Superior temporal gyrus (tissue), 1 donor: ENCODE data around the gene ZNF595.
"Not testable (repeated sequence)": the region's sequence is repeated elsewhere in the genome, so short reads cannot be mapped to it uniquely, and the experiment has no call there.

ENCODE experiments used
- DNase-seq: peaks from one replicate; pipeline ENCODE4 v3.0.0-alpha.2; 2016; ENCODE audit errors: extremely low spot score

The ZNF595 gene

DNA sequence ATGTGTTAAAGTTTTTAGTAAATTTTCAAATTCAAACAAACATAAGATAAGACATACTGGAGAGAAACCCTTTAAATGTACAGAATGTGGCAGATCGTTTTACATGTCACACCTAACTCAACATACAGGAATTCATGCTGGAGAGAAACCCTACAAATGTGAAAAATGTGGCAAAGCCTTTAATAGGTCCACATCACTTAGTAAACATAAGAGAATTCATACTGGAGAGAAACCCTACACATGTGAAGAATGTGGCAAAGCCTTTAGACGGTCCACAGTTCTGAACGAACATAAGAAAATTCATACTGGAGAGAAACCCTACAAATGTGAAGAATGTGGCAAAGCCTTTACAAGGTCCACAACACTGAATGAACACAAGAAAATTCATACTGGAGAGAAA lies 32.8 kb downstream of the ZNF595 start:
- DNase-seq, result no peak

DNA sequence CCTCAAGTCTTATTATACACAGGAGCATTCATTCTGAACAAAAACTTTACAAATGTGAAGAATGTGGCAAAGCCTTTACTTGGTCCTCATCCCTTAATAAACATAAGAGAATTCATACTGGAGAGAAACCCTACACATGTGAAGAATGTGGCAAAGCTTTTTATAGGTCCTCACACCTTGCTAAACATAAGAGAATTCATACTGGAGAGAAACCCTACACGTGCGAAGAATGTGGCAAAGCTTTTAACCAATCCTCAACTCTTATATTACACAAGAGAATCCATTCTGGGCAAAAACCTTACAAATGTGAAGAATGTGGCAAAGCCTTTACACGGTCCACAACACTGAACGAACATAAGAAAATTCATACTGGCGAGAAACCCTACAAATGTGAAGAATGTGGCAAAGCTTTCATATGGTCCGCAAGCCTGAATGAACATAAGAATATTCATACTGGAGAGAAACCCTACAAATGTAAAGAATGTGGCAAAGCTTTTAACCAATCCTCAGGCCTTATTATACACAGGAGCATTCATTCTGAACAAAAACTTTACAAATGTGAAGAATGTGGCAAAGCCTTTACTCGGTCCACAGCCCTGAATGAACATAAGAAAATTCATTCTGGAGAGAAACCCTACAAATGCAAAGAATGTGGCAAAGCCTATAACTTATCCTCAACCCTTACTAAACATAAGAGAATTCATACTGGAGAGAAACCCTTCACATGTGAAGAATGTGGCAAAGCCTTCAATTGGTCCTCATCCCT lies 33.6 kb downstream of the ZNF595 start:
- not testable (repeated sequence) for DNase-seq

DNA sequence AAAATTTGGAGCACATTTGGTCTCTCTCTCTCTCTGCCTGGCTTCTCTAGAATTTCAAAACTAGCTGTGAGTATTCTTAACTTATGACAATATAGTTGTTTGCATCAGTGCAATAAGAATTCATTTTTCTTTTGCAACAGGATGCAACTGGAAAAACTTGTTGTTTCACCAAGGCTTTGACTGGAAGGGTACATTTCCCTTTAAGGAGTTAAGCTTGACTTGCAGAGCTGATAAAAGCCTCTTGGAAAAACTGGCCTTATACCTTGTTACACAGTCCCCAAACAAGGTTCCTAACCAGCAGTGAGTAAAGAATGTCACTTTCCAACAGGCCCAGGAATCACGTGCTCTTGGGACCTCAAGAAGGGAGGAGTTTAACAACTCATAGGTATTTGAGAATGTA lies 45.3 kb downstream of the ZNF595 start:
- DNase-seq, result no peak

DNA sequence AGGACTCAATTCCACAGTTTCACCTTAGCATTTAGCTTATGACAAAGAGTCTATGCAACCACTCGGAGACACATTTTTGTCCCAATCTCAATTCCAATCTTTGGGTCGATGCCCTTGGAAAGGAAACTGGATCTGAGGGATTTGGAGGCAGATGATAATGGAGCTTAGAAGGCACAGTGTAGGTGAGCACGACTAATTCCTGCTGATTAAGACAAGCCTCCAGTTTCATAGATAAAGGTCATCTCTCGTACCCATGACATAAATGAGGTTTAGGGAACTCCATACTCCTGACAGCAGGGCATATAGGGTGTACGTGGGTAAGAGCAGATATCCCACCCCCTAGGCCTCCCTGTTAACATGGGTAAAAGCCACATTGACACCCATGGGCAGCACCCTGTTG lies 46.7 kb downstream of the ZNF595 start:
- DNase-seq, result no peak

DNA sequence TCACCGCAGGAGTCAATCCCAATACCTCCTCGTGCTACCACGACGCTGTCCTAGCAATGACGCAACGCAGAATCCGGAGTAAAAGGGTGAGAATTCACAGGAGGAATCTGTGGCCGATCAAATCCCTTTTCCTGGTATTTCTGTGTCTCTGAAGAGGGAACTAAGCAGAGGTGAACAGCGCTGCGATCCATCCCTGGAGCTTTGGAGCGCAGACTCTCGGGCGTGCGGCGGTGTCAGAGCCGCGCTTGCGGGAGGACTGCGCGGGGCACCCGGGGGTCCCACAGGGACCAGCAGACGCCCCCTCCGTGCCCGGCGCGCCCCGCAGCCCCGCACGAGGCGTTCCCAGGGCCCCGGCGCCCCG lies 53.9 kb downstream of the ZNF595 start:
- no peak for DNase-seq

DNA sequence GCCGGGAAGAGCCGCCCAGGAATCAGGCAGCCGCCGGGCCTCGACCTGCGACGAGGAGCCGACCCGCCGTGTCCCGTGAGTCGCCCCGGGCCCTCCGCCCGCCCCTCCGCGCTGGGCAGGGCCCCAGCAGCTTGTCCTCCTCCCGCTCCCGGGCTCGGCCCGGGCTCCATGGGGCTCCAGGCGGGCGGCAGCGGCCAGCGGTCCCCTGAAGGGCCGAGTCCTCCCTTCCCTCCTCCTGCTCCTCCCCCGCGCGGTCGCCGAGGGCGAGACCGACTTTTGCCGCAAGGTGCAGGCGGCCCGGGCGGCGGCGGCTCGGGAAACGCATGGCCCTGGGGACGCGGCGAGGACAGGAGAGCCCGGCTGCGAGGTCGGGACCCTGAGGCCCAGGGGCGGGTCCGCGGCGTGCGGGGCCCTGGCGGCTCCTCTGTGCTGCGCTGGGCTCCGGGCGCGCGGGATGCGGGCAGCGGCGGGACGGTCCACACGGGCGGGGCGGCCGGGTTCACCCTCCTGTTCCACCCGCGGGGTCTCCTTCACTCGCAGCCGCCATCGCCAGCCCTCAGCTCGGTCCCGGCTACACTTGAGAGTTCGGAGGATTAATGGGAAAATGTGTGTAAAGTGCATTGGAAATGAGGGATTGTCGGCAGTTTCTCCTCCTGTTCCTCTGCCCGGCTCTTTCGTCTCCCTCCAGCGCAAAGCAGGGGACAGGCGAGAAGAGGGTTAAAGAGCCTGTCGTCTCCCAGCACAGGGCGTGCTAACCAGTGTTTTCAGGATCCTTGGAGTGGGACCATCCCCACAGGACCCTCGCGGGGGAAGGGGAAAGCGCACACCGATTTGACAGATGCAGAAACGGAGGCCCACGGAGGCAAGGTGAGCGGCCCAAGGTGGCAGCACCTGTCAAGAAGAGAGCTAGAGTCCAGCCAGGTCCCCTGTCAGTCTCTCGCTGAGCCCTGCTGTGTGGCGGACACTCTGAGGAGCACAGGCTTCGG lies 54.6 kb downstream of the ZNF595 start:
- DNase-seq, result no peak

DNA sequence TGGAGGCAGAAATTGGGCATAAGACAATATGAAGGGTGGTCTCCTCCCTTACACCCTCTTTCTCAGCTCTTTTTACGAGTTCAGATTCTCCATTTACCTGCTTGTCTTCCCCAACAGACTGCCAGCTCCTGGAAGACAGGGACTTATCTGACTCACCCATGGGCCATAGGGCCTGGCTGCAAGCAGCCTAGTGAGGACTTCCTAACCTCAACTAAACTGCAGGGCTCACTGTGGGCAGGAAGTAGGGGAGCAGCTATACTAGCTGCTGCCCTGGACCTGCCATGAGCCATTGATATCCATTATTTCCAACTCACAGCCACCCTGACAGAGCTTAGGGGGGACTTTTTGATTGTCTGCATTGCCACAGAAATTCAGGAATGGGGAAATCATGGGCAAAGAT lies 59.6 kb downstream of the ZNF595 start:
- no peak for DNase-seq

DNA sequence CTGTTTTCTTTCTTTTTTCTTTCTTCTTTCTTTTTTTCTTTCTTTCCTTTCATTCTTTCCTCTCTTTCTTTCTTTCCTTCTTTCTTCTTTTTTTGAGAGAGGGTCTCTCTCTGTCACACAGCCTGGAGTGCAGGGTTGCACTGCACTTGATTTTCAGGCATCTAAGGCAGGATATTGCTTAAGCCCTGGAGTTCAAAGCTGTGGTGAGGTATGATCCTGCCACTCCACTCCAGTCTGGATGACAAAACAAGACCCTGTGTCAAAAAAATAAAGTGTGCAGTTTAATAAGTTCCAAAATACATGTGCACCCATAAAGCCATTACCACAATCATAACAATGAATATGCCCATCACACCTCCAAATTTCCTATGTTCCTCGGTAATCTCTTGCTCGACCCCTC lies 60.6 kb downstream of the ZNF595 start:
- DNase-seq, result no peak

DNA sequence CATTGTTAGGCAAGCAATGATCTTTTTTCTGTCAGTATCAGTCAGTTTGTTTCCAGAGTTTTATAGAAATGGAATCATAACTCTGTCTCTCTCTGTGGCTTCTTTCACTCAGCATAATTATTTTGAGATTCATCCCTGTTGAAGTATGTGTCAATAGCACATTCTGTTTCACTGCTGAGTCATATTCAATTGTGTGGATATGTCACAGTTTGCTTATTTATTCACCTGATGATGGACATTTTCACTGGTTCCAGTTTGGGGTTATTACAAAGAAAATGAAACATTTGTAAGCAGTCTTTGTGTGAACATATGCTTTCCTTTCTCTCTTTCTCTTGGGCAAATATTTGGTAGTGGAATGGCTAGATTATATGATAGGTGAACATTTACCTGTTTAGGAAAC lies 61.0 kb downstream of the ZNF595 start:
- no peak for DNase-seq

DNA sequence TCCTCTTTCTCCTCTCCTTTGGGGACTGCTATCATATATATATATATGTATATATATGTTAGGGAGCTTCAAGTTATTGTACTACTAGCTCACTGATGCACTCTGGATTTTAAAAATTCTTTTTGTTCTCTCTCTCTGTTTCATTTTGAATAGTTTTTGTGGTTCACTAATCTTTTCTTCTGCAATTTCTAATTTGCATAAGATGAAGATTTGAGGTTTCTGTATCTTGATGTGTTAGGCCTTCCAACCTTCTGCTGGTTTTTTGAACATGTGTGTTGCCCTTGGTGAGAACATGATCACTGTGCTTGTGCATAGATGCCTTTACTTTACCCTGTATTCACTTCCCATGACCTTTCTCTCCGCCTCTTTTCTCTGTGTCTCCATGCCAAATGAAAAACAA lies 63.4 kb downstream of the ZNF595 start:
- DNase-seq, result no peak

DNA sequence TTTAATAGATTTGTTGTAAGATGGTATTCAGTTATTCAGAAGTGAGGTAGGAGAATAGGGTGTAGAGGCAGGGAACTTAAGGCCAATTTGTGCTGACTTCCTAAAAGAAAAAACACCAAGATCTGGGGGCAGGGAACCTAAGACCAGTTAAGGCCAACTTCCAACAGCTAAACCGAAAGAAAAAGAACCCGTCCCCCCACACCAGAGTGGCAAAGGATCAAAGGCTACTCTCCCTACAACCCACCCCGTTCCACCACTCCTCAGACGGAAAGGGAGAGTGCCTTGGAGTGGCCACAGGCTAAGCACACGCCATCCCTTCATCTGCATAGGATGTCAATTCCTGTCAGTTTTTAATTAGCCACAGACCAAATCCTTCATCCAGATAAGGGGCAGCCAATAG lies 67.5 kb downstream of the ZNF595 start:
- no peak for DNase-seq

DNA sequence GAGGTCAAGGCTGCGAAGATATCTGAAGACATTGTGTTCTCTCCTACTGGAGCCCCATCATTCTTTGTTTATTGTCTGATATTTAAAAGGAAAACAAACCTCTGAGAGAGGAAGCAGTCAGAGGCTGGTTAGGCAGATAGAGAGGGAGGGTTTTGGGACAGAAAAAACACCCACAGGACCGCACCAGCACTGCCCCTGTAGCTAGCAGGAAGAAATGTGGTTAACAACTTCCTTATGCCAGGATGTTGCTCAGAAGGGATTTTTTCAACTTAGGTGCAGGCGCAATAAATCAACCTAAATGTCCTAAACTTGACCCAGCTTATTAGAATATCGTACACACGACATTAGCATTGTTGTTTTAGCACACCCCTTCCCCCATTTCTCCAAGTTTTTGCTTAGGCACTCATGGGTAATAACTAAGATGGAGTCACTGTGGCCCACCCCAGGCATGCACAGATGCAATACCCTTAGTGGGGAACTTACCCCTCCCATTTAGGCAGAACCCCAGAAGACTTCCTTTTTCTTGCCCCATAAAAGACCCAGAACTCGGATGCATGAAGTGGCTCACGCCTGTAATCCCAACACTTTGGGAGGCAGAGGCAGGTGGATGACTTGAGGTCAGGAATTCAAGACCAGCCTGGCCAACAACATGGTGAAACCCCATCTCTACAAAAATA lies 68.4 kb downstream of the ZNF595 start:
- DNase-seq, result no peak

DNA sequence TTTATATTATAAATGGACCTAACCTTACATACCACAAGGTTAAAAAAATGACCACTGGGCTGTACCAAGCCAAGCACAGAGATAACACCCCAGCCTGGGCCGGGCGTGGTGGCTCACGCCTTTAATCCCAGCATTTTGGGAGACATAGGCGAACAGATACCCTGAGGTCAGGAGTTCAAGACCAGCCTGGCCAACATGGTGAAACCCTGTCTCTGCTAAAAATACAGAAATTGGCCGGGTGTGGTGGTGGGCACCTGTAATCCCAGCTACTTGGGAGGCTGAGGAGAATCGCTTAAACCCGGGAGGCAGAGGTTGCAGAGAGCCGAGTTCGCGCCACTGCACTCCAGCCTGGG lies 70.8 kb downstream of the ZNF595 start:
- DNase-seq, result not testable (repeated sequence)

DNA sequence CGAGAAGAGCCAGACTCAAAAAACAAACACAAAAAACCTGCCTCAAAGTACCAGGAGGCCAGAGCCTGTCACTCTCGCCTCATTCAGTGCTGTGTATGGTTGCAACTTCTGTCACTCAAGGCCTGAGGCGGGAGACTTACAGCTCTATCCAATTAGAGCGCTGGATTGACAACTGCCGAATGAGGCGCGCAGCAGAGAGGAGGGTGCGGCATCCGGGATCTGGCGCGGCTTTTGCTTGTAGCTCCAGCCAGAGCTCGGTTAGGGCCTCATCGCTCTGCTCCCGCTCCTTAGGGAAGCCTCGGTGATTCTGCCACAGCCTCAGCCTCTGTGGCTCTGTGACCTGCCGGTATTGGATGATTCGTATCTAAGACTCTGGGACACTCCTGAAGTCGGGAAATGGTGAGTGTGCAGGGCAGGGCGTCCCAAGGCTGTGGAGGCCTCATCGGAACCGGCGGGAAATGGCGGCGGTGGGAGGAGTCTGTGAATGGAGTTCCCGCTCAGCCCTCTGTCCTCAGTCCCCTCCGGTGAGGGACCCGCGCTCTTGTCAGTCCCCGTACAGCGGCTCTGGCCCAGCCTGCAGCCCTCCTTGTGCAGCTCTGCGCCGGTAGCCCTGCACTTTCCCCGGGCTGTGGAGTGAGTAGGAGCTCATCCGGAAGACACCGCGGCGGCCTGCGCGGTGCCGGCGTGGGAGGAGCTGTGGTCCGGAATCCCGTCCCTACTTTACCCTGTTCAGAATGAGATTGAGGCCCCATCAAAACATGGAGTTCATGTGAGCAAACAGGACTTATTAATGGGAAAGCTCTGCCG lies 71.4 kb downstream of the ZNF595 start, which contains the start of gene ZNF718:
TSS of gene ZNF718 (plus strand) at position 227 of the 807 bp plus-strand sequence. CDS start at position 397, 170 bp downstream.
- peak; percentile 99 for DNase-seq

DNA sequence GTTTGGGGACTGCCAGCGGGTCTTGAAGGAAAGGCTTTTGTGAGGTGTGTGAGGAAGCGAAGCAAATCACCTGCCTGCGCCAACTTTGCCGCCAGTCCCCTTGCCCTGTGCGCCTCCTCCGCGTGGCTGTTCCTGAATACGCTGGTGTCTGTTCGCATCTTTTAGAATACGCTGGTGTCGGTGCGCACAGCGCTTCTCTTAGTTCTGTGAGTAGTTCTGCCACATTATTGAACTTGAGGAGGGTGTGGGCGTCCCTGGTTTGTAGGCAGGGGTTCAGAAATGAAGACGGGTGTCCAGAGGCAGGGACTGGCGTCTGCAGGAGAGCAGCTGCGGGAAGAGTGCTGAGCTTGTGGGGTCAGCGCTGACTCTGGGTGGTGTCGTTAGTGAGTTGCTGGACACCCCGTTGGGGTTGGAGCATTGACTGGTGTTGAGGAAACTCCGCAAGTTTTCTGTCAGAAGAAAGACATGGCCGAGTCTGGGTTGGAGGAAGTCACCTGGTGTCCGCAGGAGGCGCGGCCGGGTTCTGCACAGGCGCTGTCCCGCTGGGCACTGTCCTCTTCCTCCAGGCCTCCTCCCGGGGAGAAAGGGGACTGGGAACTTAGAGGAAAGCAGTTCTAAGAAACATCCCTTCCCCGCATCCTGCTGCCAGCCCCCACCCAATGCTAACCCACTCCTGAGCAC lies 72.1 kb downstream of the ZNF595 start:
- peak; percentile 35 for DNase-seq

DNA sequence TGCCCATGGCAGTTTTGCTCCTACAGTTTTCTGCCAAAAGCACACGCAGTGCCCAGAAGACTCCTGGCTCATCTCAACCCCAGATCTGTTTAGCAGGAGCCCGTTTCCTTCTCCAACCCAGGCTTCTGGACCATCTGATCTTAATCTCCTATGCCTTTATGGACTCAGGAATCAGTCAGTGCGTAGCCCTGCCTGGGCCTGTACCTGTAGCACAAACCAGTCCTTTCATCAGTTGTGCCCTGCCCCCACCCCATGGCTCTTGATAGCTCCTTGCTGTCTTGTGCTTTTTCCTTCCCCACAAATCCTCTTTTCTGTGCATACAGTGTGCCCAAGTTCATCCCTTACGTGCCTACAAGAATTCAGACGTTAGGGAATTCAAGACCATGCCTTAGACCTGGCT lies 72.7 kb downstream of the ZNF595 start:
- DNase-seq, result no peak

DNA sequence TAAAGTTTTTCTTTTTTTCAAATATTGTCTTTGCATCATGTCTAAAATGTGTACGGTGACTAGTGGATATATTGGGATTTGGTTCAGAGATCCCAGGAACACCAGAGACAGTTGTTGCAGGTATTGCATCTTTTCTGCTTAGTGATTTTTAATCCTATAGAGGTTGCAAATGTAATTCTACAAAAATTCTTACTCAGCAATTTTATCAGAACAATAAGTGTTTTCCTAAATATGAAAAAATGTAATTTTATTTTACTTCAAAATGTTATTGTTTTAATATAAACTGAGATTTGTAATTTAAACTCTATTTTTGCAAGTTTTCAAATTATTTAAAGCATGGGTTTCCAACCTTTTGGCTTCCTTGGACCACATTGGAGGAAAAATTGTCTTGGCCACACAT lies 79.4 kb downstream of the ZNF595 start:
- no peak for DNase-seq
